Inflammatory macrophage treated with lipopolysaccharide for 4 hours (primary cell): ENCODE measurements around the gene FXYD5.

Source experiments
- DNase-seq: peaks from one replicate; pipeline ENCODE4 v3.0.0-alpha.2; 2020

The FXYD5 gene

GRCh38 chr19:35154525-35155406, at the start of gene FXYD5:
Gene FXYD5, plus strand, starts transcription at chr19:35154735. Its CDS starts 816 bp downstream, at chr19:35155551.
- peak; percentile 89 for DNase-seq

GRCh38 chr19:35105047-35105410, 49.5 kb upstream of the FXYD5 start:
- no peak for DNase-seq

GRCh38 chr19:35105411-35106290, 48.9 kb upstream of the FXYD5 start:
- DNase-seq = no peak

GRCh38 chr19:35106291-35106583, 48.3 kb upstream of the FXYD5 start:
- no peak for DNase-seq

- no peak for DNase-seq
Measured at GRCh38 chr19:35106898-35107541, 47.5 kb upstream of the FXYD5 start.

GRCh38 chr19:35107545-35107944, 47.0 kb upstream of the FXYD5 start:
- DNase-seq = peak; percentile 68

- DNase-seq = no peak
Measured at GRCh38 chr19:35108730-35109129, 45.8 kb upstream of the FXYD5 start.

- DNase-seq = no peak
Measured at GRCh38 chr19:35109395-35110112, 45.0 kb upstream of the FXYD5 start.

- no peak for DNase-seq
Measured at GRCh38 chr19:35110974-35111373, 43.6 kb upstream of the FXYD5 start.

- DNase-seq = no peak
Measured at GRCh38 chr19:35112995-35113688, 41.4 kb upstream of the FXYD5 start.

- DNase-seq = peak; percentile 30
Measured at GRCh38 chr19:35114353-35115176, 40.0 kb upstream of the FXYD5 start.

GRCh38 chr19:35115177-35115951, 39.2 kb upstream of the FXYD5 start, which contains the start of gene FXYD3:
Gene FXYD3, plus strand, starts transcription at chr19:35115823. Its CDS starts 3,554 bp downstream, at chr19:35119377.
- DNase-seq = no peak

GRCh38 chr19:35116072-35116801, 38.3 kb upstream of the FXYD5 start:
- DNase-seq = no peak

- DNase-seq = no peak
Measured at GRCh38 chr19:35117116-35117515, 37.4 kb upstream of the FXYD5 start.

GRCh38 chr19:35117799-35118198, 36.7 kb upstream of the FXYD5 start:
- DNase-seq = no peak

- DNase-seq = no peak
Measured at GRCh38 chr19:35118268-35119020, 36.1 kb upstream of the FXYD5 start.

- no peak for DNase-seq
Measured at GRCh38 chr19:35119091-35119490, 35.4 kb upstream of the FXYD5 start.

GRCh38 chr19:35119578-35120155, 34.9 kb upstream of the FXYD5 start:
- peak; percentile 44 for DNase-seq
